ENCODE data around the gene C11orf87.

C11orf87 gene

DNA sequence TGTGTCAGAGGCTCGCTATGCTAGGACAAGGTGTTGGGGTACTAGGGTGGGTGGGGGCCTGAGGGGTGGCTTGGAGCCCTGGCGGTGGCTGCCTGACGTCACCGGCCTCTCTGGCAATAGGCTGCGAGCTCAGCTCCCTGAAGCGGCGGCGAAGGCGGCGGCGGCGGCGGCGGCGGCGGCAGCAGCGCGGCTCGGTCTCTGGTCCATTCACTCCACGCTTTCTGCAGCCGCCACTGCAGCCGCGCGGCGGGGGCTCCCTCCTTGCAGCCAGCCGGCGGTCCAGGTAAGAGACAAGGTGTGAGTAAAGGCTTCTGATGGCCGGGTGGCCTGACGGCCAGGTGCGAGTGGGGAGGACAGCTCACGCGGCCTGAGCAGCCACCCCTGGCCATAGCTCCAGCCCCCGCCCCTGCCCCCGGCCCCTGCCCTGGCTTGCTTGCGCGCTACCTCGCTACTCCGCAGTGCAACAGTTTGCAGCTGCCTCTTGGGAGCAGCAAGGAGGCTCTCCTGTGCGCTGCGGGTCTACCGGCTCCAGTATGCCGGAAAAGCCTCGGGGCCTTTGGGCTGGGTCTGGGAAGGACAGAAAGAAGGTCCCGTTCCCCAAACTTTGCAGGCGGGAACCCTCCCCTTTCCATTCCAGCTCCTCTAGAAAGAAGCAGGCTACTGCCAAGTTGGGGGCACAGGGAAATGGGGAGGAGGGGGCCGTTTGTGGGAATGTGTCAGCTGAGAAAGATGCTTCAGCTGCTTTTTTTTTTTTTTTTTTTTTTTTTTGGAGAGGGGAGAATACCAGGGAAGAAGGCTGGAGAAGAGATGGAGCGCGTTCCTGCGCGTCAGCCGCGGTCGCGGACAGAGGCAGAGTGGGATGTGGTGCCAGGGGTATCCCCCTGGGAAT, at the start of gene C11orf87:
Gene C11orf87 (plus strand): TSS at position 210 of the 889 bp plus-strand sequence. CDS start 1,444 bp downstream, outside the sequence.
- DNase-seq = peak in 40 of 42 donors; percentile 13 to 78 (median 53)
- intact Hi-C loops (cut with DNase I) = no loop called here

DNA sequence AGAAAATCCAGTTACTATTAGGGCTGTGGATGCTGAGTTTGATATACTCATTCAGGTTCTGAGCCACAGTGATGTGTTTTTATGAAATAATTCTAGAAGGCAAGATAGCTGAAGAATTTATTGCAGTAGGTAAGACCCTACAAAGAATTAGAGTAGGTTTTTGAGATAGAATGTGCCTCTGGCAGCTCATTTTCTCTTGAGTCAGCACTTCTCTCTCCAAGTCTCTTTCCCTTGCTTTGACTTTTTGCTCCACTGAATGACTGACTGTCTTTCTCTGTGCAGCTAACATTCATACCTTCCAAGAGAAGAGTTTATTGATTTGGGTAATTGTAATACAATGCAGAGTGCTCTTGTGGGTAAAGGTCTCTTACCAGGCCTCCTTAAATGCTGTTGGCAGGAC, 48.0 kb upstream of the C11orf87 start:
- intact Hi-C loops (cut with DNase I) = no loop called here

DNA sequence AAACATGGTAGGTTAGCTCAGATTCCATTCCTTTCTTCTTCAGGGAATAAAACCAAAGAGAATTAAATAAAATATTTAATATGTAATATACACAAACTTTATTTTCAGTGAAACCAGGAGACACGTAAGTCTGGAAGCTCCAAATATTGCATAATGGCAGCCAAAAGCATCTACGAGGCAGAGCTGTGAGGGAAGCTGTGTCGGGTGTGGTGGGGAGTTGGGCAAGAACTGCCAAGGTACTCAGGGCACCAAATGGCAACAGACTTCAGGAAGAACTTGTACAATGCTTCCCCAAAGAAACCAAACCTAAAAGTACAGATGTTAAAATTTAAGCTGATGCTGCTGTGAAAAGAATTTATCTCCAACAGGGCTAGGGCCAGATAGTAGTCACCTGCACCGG, 47.5 kb upstream of the C11orf87 start:
- intact Hi-C loops (cut with DNase I) = no loop called here
- DNase-seq = no peak

More for the DNA sequence above, 48.0 kb upstream of the C11orf87 start:
- no peak for DNase-seq

DNA sequence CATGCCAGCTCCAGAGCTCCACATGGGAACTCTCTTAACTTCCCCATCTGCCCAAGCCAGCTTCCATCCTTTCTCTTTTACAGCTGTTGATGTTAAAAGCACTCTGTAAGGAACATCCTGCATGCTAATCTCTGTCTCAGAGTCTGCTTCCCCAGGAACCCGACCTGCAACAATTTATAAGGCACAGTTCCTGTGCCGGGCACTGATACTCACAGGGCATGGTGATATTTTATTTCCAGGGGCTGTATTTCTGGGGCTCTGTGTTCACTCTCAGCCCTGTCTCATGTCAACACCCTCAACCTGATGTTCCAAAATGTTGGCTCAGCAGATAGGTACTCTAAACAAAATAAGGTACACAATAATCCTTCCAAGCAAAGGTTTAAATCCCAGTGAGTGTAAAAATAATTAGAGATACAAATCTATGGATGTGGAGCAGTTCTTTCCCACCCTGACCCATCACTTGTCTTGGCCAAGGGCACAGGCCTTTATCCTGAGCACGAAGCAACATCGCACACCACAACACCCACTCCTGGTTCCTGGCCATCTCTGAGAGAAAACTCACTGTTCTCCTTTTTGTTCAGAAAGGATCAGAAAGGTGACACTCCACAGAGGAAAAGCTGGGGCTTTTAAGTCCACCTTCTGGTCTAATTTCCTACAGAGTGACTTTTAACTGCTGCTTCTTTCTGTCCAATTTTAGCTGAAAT, 44.8 kb upstream of the C11orf87 start:
- DNase-seq = no peak
- intact Hi-C loops (cut with DNase I) = no loop called here

DNA sequence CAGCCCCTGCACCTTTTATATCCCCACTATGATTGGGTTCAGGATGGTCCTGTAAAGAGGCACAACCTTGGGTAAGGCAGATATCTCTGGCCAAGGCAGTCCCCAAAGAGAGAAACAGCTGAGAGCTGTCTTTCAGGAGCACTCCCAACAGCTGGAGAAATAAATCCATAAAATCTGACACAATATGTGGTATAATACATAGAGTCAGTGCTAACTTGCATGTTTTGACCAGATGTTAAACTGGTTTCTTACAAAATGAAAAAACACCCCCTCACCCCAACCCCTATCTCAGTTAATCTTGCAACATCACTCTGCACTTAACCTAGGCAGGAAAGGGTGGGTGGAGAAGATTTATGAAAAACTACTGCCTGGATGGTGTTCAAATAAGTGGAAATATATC, 44.0 kb upstream of the C11orf87 start:
- intact Hi-C loops (cut with DNase I) = no loop called here

DNA sequence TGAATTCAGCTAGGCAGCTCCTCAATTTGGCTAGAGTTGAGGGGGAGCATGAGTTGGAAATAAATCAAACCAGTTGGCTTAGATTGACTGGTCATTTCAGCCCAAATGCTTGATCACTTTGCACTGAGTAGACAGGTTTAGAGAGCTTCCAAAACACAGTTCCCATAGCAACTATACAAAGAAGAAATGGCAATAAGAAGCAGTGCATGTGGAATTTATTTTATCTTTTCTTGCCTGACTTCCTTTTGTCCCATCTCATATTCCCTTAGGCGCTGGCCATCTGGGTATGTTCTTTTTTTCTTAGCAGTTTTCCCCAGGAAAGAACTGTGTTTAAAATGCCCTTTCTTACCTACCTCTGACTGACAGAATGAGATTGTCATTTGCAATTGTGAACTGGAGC, 38.7 kb upstream of the C11orf87 start:
- DNase-seq = no peak
- intact Hi-C loops (cut with DNase I) = no loop called here

More for the DNA sequence above, 44.0 kb upstream of the C11orf87 start:
- no peak for DNase-seq

DNA sequence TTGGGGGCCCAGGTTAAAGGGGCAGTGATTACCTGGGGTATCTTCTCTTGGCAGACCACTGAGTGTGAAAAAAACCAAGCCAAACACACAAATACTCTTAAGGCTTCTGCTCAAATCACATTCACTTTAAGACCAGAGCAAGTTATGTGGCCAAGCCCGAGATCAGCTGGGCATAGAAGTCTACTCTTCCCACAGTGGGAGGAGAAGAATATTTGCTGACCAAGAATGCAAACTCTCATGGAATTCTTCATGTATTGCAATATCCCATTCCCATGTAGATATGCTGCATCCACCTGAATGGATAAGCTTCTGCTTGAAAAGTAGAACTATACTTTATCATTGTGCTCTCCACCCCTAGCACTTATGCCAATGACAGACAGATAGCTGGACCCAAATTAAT, 37.1 kb upstream of the C11orf87 start:
- DNase-seq = no peak
- intact Hi-C loops (cut with DNase I) = no loop called here

DNA sequence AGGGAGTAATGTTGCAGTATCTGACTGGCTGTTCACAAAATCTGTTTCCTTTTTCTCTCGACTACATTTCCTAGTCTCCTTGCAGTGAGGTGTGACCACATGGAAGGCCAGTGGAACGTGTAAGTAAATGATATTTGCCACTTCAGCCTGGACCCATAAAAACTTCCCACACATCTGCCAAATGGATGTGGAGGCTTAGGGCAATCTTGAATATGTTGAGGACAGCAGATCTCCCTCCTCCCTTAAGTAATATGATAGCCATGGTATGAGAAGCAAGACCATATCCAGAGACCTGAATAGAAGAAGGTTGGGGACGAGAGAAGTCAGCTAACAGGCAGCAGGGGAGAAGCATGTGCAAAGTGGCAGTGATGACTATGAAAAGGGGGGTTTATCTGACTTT, 33.0 kb upstream of the C11orf87 start:
- no peak for DNase-seq
- intact Hi-C loops (cut with DNase I) = no loop called here

DNA sequence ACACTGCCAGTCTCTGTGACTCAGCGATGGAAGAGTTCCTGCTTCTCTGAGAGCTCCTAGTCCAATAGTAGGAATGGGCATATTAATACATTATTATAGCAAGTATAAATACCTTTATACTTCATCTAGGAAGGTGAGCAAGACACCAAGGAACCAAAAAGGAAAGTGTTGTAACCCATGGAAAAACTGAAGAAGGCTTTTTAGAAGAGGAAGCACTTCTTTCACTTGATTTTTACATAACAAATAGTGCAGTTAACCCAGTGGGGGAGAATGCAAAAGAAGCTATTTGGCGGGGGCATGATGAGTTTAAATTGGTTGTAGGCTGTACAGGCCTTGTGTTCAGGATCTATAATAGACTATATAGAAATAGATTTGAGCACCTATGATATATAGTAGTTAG, 31.2 kb upstream of the C11orf87 start:
- DNase-seq = no peak

DNA sequence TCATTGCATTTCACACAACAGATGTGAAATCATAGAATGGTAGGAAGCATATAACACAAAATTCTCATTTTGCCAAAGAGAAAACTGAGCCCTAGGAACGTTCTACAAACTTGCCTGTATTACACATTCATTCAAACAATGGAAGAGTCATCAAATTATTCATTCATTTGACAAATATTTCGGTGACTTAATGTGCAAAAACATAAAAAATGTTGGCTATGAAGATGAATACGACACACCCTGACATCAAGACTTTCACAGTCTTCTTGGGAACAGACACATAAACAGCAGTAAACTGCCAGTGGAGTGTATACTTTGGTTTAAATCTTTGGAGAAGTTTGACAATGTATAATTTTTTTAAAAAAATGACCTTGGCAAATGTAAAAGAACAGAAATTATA, 20.4 kb upstream of the C11orf87 start:
- no peak for DNase-seq
- intact Hi-C loops (cut with DNase I) = no loop called here

More for the DNA sequence above, 31.2 kb upstream of the C11orf87 start:
- intact Hi-C loops (cut with DNase I) = no loop called here

DNA sequence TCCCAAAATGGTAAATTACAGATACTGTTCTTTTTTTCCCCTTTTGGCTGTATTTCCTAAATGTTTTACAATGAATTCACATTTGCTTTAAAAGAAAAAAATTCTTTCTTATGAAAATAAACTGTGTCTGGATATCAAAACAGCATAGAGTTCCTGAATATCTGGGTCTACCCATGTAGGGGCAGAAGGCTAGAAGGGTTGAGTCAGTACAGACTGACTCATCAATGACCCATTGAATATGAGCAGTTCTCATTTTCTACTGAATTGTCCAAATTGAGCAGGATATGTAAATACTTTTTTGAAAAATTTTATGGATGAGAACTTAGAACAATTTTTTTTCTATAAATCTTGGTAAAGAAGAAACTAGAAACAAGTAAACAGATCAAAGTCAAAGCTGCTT, 16.3 kb upstream of the C11orf87 start:
- intact Hi-C loops (cut with DNase I) = no loop called here
- DNase-seq = no peak

DNA sequence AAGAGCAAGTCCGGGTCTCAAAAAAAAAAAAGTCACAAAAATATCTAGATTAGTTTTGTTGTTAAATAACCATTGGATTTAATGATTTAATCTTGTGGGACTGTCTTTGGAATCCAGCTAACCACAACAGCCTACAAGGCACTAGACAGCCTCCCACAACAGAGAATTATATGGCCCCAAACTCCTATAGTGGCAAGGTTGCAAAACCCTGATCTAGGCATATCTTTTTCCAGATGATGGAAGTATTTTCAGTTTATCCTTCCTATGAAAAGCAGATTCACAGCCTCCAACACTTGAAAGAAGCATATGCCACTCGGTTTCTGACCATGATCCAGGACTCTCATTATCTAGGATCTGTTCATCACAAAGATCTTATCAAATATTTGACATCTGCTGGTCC, 5.4 kb upstream of the C11orf87 start:
- no peak for DNase-seq
- intact Hi-C loops (cut with DNase I) = no loop called here

DNA sequence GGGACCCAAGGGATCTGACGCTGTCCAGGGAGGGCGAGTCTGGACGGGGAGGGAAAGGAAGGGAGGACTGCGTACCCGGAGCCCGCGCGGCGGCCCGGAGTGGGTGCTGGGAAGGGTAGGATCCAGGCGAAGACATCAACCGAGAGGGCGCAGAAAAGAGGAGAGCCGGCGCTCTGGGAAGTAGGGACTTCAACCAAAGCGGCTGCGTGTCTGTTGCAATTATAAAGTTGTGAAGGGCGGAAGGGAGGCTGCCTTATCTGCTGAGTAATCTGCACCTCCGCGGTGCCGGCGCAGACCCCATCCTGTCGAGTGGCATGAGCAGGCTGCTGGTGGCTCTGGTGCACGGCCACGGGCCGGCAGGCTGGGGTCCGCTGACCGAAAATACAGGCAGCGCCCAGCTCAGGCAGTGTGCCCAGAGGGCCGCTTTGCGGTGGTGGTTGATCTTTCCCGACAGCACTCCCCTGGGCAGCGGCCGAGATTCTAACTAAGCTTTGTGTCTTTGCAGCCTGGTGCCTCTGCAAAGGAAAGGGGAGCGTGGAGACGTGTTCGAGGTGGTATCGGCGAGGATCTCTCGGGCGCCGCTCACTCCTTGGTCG, 978 bp downstream of the C11orf87 start:
- intact Hi-C loops (cut with DNase I) = no loop called here
- DNase-seq = peak in 35 of 42 donors; percentile 7 to 59 (median 35)

DNA sequence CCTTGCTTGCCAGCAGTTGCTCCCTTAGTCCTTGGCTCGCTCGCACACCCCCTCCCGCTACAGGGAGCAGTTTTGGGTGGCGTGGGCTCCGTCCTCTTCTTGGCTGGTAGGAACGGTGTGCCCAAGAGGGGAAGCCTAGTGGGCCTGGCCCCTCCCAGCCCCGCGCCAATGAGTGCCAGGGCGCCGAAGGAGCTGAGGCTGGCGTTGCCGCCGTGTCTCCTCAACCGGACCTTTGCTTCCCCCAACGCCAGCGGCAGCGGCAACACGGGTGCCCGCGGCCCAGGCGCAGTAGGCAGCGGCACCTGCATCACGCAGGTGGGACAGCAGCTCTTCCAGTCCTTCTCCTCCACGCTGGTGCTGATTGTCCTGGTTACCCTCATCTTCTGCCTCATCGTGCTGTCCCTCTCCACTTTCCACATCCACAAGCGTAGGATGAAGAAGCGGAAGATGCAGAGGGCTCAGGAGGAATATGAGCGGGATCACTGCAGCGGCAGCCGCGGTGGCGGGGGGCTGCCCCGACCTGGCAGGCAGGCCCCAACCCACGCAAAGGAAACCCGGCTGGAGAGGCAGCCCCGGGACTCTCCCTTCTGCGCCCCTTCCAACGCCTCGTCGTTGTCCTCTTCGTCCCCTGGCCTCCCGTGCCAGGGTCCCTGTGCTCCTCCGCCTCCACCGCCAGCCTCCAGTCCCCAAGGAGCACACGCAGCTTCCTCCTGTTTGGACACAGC, 1.6 kb downstream of the C11orf87 start:
- intact Hi-C loops (cut with DNase I) = no loop called here
- DNase-seq = peak in 26 of 42 donors; percentile 5 to 58 (median 24)

DNA sequence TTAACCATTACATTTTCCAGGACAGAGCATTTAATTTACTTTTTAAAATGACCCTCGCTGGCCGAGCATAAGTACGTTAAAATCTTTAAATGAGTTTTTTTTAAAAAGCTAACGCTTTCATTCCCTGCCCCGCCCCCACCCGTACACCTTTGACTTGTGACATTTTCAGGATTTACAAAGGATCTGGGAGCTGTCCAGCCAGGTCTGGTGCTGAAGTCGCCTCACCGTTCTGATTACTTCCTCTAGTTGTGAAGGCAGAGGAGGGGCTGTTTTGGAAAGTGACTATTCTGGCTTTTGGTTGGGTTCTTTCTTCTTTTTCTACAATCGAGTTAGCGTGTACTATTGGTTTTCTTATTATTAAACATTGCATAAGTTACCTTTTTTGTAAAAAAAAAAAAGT, 2.9 kb downstream of the C11orf87 start:
- DNase-seq = peak in 1 of 42 donors; percentile 4
- intact Hi-C loops (cut with DNase I) = no loop called here

DNA sequence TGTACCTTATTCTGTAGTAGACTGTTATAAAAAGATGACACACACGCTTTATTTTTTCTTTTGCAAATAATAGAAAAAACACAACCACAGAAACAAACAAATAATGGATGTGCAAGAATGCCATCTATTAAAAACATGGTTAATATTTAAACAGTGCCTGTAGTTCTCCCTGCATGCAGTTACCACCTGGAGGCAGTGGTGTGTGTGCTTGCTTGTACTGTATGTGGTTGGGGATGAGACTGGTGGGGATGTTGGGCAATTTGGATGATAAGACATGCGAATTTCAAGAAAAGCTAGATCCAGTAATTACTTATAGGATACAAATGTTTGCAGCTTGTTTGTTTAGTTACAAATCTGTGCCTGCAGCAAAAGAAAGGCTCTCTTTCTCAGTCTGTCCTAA, 3.6 kb downstream of the C11orf87 start:
- intact Hi-C loops (cut with DNase I) = no loop called here
- peak in 23 of 42 donors; percentile 5 to 69 (median 25) for DNase-seq

DNA sequence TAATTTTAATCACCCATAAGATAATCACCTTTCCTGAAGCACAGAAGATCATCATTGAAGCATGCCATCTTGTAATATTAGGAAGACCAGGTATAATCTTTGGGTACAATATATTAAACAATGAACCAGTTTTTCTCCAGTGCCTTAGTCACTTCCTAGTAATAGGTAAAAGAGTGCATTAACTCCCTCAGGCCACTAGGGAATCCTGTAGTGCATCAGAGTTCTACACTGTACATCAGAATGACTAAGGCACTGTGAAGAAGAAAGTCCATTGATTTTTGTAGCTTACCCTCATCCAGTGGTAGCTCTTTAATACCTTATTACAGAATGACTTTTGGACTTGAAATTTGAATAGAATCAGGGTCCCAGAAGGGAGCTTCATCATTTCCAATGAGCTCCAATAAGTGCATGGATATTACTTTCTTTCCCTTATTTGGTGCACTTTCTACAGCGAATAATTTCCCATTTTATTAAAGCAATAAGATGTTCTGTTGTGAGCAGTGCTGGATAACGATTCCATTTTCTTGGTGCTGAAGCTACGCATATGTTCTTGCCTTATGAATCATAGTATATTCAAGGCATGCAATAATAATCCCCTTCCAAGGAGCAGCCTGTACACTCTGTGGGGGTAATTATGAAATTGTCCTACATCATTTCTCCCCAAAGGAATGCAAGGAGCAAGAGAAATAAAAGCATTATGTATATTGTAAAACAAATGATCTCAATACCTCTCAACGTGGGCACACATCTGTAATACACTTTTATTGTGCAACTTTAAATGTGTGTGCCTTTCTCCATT, 4.7 kb downstream of the C11orf87 start:
- intact Hi-C loops (cut with DNase I) = no loop called here
- DNase-seq = peak in 1 of 42 donors; percentile 4

DNA sequence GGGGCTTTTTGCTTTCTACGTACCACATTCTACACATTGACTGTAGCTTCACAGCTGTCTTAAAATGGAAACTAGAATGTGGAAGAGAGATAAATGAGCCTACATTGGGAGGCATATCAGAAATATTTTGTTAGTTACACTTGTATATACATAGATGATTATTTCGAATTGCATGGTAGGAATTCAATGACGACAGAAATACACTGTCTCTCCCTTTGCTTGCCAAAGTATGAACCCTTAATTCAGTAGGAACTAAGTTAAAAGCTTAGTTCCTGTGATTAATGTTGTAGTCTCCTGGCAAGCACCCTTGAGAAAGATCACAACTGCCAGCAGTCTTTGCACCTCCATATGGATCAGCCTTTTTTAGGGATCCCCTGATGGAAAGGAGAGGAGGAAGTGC, 10.1 kb downstream of the C11orf87 start:
- no peak for DNase-seq
- intact Hi-C loops (cut with DNase I) = no loop called here
